HCT116 (cell line): ENCODE data around the gene MYLK2. TPM values are rescaled to one million over a fixed set of nuclear protein-coding genes. Genes with fewer than 3 reads are reported as not detected.

Source experiments
- ATAC-seq: fragments of 200-7000 bp; cut with Tn5 transposase; 2 replicates; pipeline ENCODE4 v1.9.1; 2020; ENCODE audit warnings: mild to moderate bottlenecking, moderate library complexity
- BruUV-seq: library from RNA; stranded (reverse); fragments of 400-500 nt; replicated peaks from 2 replicates; lab custom pipeline; 2021; lab: Mats Ljungman, UMichigan
- CTCF ChIA-PET: fragments of 300-600 bp; sonication (Branson Sonifier 250); formaldehyde crosslinking; loops from one replicate; lab custom pipeline; 2021; ENCODE audit warnings: antibody characterized with exemption; lab: Charles Lee
- POLR2A ChIA-PET: fragments of 300-600, 350-600 bp; sonication (Branson Sonifier 250); formaldehyde crosslinking; loops from one replicate; lab custom pipeline; 2021; ENCODE audit warnings: antibody characterized with exemption; lab: Charles Lee
- RAD21 ChIA-PET, 2 experiments: fragments of 300-600 bp; sonication (Branson Sonifier 250); formaldehyde crosslinking; loops; one replicate each; lab custom pipeline; 2023; ENCODE audit warnings: low total read pairs in 2 of 2; ENCODE audit not compliant: uncharacterized antibody in 2 of 2, unreplicated experiment in 2 of 2, low non-redundant PET in 1 of 2; lab: Charles Lee
- DNase-seq: peaks from one replicate; pipeline ENCODE4 v3.0.0-alpha.2; 2010; ENCODE audit warnings: low read depth, low spot score
- H2AFZ ChIP-seq: fragments of 200-600 bp; shearing (Covaris generic), sonication (generic); 2 replicates; pipeline ENCODE4 v1.6.1; 2017; ENCODE audit warnings: low read depth, mixed run types, mixed read lengths, antibody characterized with exemption, low read length; ENCODE audit not compliant: poor library complexity, severe bottlenecking
- H3K27ac ChIP-seq: 2 replicates; pipeline ENCODE4 v1.5.1; 2012; ENCODE audit warnings: low read depth, low read length
- H3K27me3 ChIP-seq: fragments of 200-600 bp; sonication (generic); 2 replicates; pipeline ENCODE4 v1.6.1; 2016; ENCODE audit warnings: mixed run types, low read length, mixed read lengths; ENCODE audit not compliant: insufficient read depth
- H3K36me3 ChIP-seq, 2 experiments: fragments of 200-500 bp in 1 of 2; fragments of 200-600 bp in 1 of 2; sonication (Bioruptor generic) in 1 of 2; sonication (generic) in 1 of 2; 2 replicates each; pipeline versions ENCODE4 v1.5.1 to v1.6.1; 2014 to 2016; ENCODE audit warnings: low read length in 2 of 2, inconsistent platforms in 1 of 2, mixed read lengths in 1 of 2, mixed run types in 1 of 2; ENCODE audit not compliant: insufficient read depth in 2 of 2, control insufficient read depth in 1 of 2
- H3K4me1 ChIP-seq, 2 experiments: fragments of 200-600 bp in 1 of 2; sonication (generic) in 1 of 2; 2 replicates each; pipeline versions ENCODE4 v1.5.1 to v1.6.1; 2012 to 2017; ENCODE audit warnings: low read length in 2 of 2, inconsistent platforms in 1 of 2, mild to moderate bottlenecking in 1 of 2, mixed read lengths in 1 of 2, mixed run types in 1 of 2, moderate library complexity in 1 of 2; ENCODE audit not compliant: insufficient read depth in 2 of 2, control insufficient read depth in 1 of 2
- H3K4me2 ChIP-seq: fragments of 200-600 bp; sonication (generic); 2 replicates; pipeline ENCODE4 v1.6.1; 2017; ENCODE audit warnings: mixed run types, low read length, mixed read lengths
- H3K4me3 ChIP-seq, 2 experiments: fragments of 200-600 bp in 1 of 2; sonication (generic) in 1 of 2; replicated peaks in 1 of 2; 2 replicates each; pipeline ENCODE4 v1.5.1; 2011 to 2016; ENCODE audit warnings: low read length in 2 of 2, control low read depth in 1 of 2, low read depth in 1 of 2, mild to moderate bottlenecking in 1 of 2, mixed read lengths in 1 of 2, mixed run types in 1 of 2
- H3K79me2 ChIP-seq: fragments of 200-600 bp; sonication (generic); 2 replicates; pipeline ENCODE4 v1.6.1; 2017; ENCODE audit warnings: mild to moderate bottlenecking, mixed run types, low read length, moderate library complexity, mixed read lengths; ENCODE audit not compliant: insufficient read depth
- H3K9ac ChIP-seq: fragments of 200-600 bp; sonication (generic); 2 replicates; pipeline ENCODE4 v1.6.1; 2016; ENCODE audit warnings: low read length, mixed read lengths
- H3K9me2 ChIP-seq: fragments of 200-600 bp; sonication (generic), shearing (Covaris generic); 2 replicates; pipeline ENCODE4 v1.6.1; 2017; ENCODE audit warnings: mixed run types, mild to moderate bottlenecking, moderate library complexity; ENCODE audit not compliant: insufficient read depth
- H3K9me3 ChIP-seq, 2 experiments: fragments of 200-500 bp in 1 of 2; fragments of 200-600 bp in 1 of 2; sonication (Bioruptor generic) in 1 of 2; sonication (generic) in 1 of 2; 2 replicates each; pipeline ENCODE4 v1.6.1; 2014 to 2017; ENCODE audit warnings: low read length in 2 of 2, mixed read lengths in 2 of 2, inconsistent platforms in 1 of 2, low read depth in 1 of 2, mild to moderate bottlenecking in 1 of 2, mixed run types in 1 of 2, moderate library complexity in 1 of 2; ENCODE audit not compliant: control insufficient read depth in 1 of 2, insufficient read depth in 1 of 2
- H4K20me1 ChIP-seq: fragments of 200-600 bp; sonication (generic), shearing (Covaris generic); 2 replicates; pipeline ENCODE4 v1.6.1; 2017; ENCODE audit warnings: mixed run types, mild to moderate bottlenecking, moderate library complexity; ENCODE audit not compliant: insufficient read depth
- CBX3 ChIP-seq: IDR thresholded peaks from 2 replicates; pipeline ENCODE4 v1.6.1; 2012; ENCODE audit warnings: low read depth
- CEBPB ChIP-seq: IDR thresholded peaks from 2 replicates; pipeline ENCODE4 v1.6.1; 2012; ENCODE audit warnings: low read depth
- EGR1 ChIP-seq: IDR thresholded peaks from 2 replicates; pipeline ENCODE4 v1.6.1; 2012; ENCODE audit warnings: low read depth
- ELF1 ChIP-seq: IDR thresholded peaks from 2 replicates; pipeline ENCODE4 v1.6.1; 2012; ENCODE audit warnings: low read depth, borderline replicate concordance
- EZH2phosphoT487 ChIP-seq: fragments of 200-600 bp; IDR thresholded peaks from 2 replicates; pipeline ENCODE4 v1.6.1; 2018; ENCODE audit warnings: antibody characterized with exemption, borderline replicate concordance
- FOSL1 ChIP-seq: IDR thresholded peaks from 2 replicates; pipeline ENCODE4 v1.6.1; 2012; ENCODE audit warnings: low read depth
- SRF ChIP-seq: IDR thresholded peaks from 2 replicates; pipeline ENCODE4 v1.6.1; 2012; ENCODE audit warnings: low read depth
- ZFX ChIP-seq: fragments of 450-650 bp; IDR thresholded peaks from 2 replicates; pipeline ENCODE4 v1.6.1; 2017
- ZNF274 ChIP-seq: fragments of 200-500 bp; sonication (Bioruptor generic); IDR thresholded peaks from 2 replicates; pipeline ENCODE4 v1.6.1; 2014; ENCODE audit warnings: mild to moderate bottlenecking, low read depth, low read length, inconsistent platforms
- intact Hi-C: fragments of 100-400 bp; cut with micrococcal nuclease; formaldehyde crosslinking; loops from 2 replicates; pipeline ENCODE4 v1.10.0; 2022
- total RNA-seq: library from RNA; stranded (reverse); gene quantifications from one replicate; pipeline ENCODE4 v1.2.1, GENCODE V29; 2021; ENCODE audit not compliant: unreplicated experiment
- TF ChIP-seq, protein P1 (sequence below), 3 experiments: fragments of 200-600 bp in 1 of 3; sonication (generic) in 1 of 3; IDR thresholded peaks in 2 of 3; conservative IDR thresholded peaks in 1 of 3; 2 replicates each; pipeline ENCODE4 v1.5.1; 2012 to 2017; ENCODE audit warnings: low read depth in 2 of 3, low read length in 2 of 3, antibody characterized with exemption in 1 of 3, borderline replicate concordance in 1 of 3, control low read depth in 1 of 3, mild to moderate bottlenecking in 1 of 3, mixed read lengths in 1 of 3, mixed run types in 1 of 3, moderate library complexity in 1 of 3; ENCODE audit not compliant: insufficient read depth in 1 of 3
- TF ChIP-seq, protein P2 (sequence below): IDR thresholded peaks from 2 replicates; pipeline ENCODE4 v1.6.1; 2012; ENCODE audit warnings: low read depth
- TF ChIP-seq, protein P3 (sequence below): IDR thresholded peaks from 2 replicates; pipeline ENCODE4 v1.6.1; 2012

The MYLK2 gene
- total RNA-seq, 1 experiment from 2014 or later: 0.34 TPM

DNA sequence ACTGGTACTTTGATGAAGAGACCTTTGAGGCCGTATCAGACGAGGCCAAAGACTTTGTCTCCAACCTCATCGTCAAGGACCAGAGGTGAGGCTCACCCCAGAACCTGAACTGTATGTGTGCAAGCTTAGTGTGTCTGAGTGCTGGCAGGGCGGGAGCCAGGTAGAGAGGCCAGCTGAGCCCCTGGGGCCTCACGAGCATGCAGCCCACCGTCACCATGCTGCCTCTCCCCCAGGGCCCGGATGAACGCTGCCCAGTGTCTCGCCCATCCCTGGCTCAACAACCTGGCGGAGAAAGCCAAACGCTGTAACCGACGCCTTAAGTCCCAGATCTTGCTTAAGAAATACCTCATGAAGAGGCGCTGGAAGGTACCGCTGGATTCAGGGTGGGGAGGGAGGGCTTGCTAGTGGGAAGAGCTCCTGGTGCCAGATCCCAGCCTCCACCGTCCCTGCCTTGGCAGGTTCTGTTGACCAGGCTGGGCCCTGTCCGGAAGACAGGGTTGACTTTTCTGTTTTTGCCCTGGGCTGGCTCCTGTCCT lies 12.7 kb downstream of the MYLK2 start:
- ChIA-PET POLR2A (no interaction called here), RAD21 (no interaction called here), CTCF (no interaction called here)
- Histone ChIP-seq H4K20me1 (no peaks in the 10 kb centered on the region), H3K9me3 (no peaks in the 10 kb centered on the region), H3K4me3 (no peak overlapping the region), H3K27ac (no peak overlapping the region), H3K4me1 (peaks cover 14 to 22% of the 10 kb centered on the region in 2 experiments), H3K4me2 (no peak overlapping the region), H3K79me2 (no peaks in the 10 kb centered on the region), H3K9me2 (no peaks in the 10 kb centered on the region), H3K9ac (no peak overlapping the region), H3K36me3 (no peaks in the 10 kb centered on the region), H3K27me3 (no peaks in the 10 kb centered on the region), H2AFZ (no peak overlapping the region)
- DNase-seq (no peak), ATAC-seq (no peak)
- intact Hi-C loops: no loop called here
- BruUV-seq: no TSS peak
- TF ChIP-seq ZNF274 (no peak), CEBPB (no peak), EZH2phosphoT487 (no peak), FOSL1 (no peak), ELF1 (no peak), EGR1 (no peak), ZFX (no peak), CBX3 (no peak), SRF (no peak)
- TF ChIP-seq, protein P1, sequence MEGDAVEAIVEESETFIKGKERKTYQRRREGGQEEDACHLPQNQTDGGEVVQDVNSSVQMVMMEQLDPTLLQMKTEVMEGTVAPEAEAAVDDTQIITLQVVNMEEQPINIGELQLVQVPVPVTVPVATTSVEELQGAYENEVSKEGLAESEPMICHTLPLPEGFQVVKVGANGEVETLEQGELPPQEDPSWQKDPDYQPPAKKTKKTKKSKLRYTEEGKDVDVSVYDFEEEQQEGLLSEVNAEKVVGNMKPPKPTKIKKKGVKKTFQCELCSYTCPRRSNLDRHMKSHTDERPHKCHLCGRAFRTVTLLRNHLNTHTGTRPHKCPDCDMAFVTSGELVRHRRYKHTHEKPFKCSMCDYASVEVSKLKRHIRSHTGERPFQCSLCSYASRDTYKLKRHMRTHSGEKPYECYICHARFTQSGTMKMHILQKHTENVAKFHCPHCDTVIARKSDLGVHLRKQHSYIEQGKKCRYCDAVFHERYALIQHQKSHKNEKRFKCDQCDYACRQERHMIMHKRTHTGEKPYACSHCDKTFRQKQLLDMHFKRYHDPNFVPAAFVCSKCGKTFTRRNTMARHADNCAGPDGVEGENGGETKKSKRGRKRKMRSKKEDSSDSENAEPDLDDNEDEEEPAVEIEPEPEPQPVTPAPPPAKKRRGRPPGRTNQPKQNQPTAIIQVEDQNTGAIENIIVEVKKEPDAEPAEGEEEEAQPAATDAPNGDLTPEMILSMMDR (IDR thresholded peaks at IDR 0.05 in 2 of 3, conservative IDR thresholded peaks at IDR 0.05 in 1 of 3; ENCODE audit: borderline replicate concordance in 1 of 3, insufficient read depth in 1 of 3, low read depth in 2 of 3, low read length in 2 of 3): no peak
- TF ChIP-seq, protein P2, sequence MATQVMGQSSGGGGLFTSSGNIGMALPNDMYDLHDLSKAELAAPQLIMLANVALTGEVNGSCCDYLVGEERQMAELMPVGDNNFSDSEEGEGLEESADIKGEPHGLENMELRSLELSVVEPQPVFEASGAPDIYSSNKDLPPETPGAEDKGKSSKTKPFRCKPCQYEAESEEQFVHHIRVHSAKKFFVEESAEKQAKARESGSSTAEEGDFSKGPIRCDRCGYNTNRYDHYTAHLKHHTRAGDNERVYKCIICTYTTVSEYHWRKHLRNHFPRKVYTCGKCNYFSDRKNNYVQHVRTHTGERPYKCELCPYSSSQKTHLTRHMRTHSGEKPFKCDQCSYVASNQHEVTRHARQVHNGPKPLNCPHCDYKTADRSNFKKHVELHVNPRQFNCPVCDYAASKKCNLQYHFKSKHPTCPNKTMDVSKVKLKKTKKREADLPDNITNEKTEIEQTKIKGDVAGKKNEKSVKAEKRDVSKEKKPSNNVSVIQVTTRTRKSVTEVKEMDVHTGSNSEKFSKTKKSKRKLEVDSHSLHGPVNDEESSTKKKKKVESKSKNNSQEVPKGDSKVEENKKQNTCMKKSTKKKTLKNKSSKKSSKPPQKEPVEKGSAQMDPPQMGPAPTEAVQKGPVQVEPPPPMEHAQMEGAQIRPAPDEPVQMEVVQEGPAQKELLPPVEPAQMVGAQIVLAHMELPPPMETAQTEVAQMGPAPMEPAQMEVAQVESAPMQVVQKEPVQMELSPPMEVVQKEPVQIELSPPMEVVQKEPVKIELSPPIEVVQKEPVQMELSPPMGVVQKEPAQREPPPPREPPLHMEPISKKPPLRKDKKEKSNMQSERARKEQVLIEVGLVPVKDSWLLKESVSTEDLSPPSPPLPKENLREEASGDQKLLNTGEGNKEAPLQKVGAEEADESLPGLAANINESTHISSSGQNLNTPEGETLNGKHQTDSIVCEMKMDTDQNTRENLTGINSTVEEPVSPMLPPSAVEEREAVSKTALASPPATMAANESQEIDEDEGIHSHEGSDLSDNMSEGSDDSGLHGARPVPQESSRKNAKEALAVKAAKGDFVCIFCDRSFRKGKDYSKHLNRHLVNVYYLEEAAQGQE: no peak
- TF ChIP-seq, protein P3, sequence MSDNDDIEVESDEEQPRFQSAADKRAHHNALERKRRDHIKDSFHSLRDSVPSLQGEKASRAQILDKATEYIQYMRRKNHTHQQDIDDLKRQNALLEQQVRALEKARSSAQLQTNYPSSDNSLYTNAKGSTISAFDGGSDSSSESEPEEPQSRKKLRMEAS: no peak
